HG03571 (cell line): Measurements from ENCODE around the gene PAK6.

ENCODE experiments used
- ATAC-seq: cut with Tn5 transposase; IDR thresholded peaks from one replicate; pipeline ENCODE4 v1.9.1; 2021; ENCODE audit not compliant: unreplicated experiment

Gene PAK6

DNA sequence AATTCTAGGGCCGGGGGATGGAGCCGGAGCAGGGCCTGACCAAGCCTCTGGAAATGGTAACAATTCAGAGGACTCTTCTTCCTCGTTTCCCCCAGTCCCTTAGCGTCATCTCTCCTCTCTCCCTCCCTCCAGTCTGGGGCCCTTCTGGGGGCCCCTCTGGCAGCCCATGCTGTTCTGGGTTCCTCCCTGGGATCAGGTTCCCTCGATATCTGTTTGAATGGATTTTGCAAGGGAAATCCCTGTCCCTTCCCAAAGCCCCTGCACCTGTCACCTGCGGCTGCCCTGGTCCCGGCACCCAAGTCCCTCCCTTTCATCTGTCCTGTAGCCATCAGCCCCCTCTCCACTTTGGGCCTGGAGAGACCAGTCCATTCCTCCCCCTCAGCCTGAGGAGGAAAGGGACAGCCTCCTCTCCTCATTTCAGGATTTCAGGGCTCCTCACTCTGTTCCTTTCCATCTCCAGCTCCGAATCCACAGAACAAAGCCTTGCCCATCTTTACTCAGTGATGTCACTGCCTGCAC lies 70.5 kb downstream of the PAK6 start:
- no peak for ATAC-seq

DNA sequence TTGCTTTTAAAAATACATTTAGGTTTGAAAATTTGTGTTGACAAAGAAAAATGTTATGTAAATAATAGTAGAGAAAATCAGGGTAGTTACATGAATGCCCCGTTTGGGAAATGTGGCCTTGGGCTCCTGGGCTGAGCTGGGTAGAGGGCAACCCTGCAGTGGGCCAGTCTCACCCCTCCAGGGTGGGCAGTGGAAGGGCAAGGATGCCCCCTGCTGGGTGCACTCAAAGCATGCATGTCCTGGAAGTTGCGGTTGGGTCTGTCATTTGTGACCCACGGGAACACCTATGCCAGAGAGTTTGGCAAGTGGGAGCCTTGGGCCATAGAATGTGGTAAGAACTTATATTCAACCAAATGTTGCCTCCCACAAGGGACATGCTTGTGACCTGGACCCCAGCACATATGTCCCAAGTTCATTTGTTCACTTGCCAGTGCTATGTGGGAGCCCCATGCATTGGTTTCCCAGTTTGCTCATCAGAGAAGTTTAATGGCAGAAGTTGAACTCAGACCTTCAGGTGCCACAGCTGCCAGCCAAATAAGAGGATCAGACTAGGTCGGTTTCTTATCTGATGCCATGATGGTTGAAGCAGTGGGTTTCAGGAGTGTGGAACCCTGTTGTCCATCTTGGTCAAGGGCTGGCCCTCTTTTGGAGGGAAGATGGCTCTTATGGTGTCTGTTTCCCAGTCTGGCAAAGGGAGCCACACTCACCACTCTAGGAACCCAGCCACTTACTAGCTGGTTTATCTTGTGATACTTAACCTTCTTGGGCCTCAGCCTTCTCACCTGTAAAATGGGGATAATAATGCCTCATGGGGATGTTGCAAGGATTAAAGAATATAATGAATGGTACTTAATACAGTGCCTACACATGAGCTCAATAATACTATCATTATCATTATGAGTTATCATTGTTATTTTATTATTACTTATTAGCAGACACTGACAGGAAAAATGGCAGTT lies 71.4 kb downstream of the PAK6 start:
- no peak for ATAC-seq

GRCh38 chr15:40310993-40311392 lies 72.1 kb downstream of the PAK6 start:
- ATAC-seq = no peak

- ATAC-seq = no peak
Observed at GRCh38 chr15:40312370-40313158, 73.7 kb downstream of the PAK6 start.

GRCh38 chr15:40313531-40314398 lies 74.9 kb downstream of the PAK6 start:
- ATAC-seq = no peak

DNA sequence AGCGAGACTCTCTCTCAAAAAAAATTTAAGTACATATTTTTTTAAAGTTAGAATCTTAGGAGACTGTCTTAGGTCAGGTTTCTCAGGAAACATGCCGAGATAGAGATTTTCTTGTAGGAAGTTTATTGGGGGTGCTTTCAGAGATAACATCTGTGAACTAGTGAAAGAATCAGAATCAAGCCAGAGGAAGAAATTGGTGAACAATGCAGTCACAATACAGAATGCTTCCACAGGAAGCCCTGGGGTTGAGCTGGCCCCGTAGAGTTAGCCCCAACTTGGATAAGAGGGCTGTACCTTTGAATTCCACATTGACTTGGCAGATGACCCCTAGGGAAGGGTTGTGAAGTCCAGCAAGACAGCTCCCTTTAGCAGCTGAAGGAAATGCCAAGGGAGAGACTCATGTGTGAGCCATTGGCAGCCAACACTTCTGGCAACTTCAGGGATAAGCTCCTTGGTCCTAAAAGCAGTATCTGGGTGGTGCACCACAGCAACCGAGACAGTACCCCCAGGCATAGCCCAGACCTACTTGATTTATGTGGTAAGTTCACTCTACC lies 75.9 kb downstream of the PAK6 start:
- ATAC-seq = no peak

DNA sequence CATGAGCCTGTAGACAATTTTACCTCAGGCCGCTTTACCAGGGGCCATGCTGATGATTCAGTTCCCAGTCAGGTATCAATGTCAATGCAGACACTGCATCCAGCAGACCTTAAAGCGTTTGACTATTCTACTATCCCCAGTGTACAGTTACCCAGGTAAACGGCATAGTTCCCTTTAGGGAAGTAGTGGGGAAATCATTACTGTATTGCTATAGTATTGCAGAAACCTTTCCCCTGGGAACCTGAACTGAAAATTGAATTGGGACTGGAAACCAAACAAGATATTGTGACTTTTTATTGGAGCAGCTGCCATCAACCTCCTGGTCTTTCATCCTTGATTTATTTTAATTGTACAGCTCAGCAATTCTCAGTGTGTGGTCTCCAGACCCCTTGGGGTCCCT lies 78.1 kb downstream of the PAK6 start:
- no peak for ATAC-seq

DNA sequence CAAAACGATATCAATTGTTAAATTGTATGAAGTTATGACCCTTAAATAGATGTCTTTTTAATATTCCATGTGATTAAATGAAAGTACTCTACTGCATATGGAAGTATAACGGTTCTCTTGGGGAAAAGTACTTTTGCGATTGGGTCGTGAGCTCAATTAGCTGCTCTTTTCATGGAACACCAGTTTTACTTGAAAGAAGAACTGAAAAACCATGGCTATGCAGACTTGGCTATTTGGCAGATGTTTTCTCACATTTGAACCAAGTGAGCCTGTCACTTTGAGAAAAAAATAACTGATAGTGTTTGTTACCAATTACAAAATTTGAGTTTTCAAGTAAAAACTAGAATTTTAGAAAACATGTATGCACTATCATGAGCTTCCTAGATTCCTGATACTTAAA lies 78.7 kb downstream of the PAK6 start:
- no peak for ATAC-seq

DNA sequence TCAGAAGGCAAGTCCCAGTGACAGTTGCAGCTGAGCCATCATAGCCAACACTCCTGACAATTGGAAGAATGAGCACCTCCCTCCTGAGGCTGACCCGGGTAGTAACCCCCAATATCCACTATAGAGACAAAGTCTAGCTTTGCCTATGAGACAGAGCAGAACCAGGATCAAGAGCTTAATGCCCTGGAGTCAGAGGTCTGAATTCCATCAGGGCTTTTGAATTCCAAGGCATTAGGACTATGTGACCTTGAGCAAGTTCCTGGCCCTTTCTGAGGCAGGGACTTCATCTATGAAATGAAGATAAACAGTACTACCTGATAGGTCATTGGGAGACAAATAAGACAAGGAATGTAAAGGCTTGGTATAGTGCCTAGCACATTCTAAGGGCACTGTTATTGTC lies 81.5 kb downstream of the PAK6 start:
- no peak for ATAC-seq

- no peak for ATAC-seq
Observed at GRCh38 chr15:40320931-40321371, 82.1 kb downstream of the PAK6 start.

DNA sequence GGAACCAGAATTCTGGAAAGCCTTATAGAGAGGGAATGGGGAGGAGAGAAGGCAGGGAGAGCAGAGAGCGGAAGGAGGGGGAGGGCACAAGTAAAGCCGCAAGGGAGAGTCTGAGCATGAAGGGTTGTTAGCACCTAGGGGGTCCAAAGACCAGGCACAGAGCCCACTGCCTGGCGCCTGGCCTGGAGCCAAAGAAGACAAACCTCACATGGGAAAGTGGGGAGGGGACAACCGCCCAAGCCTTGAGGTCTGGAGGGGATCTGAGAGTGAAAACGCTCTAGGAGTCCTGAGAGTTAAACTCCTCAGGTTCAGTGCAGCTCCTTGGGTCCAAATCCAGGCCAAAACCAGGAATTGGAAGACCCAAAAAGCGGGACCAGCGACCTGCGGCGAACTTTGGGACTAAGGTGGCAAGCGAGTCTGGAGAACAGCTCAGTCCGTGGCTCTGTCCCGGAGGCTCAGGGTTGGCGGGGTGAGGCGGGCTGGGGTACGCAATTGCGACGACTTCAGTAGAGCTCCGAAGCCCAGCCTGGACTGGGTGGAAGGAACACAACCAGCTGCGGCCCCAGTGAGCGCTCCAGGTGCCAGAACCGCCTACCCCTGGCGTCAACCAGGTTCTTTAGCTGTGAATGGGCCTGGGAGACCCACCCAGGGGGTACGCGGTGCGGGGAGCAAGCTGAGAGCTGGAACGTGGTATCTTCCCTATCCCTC lies 83.8 kb downstream of the PAK6 start:
- no peak for ATAC-seq

DNA sequence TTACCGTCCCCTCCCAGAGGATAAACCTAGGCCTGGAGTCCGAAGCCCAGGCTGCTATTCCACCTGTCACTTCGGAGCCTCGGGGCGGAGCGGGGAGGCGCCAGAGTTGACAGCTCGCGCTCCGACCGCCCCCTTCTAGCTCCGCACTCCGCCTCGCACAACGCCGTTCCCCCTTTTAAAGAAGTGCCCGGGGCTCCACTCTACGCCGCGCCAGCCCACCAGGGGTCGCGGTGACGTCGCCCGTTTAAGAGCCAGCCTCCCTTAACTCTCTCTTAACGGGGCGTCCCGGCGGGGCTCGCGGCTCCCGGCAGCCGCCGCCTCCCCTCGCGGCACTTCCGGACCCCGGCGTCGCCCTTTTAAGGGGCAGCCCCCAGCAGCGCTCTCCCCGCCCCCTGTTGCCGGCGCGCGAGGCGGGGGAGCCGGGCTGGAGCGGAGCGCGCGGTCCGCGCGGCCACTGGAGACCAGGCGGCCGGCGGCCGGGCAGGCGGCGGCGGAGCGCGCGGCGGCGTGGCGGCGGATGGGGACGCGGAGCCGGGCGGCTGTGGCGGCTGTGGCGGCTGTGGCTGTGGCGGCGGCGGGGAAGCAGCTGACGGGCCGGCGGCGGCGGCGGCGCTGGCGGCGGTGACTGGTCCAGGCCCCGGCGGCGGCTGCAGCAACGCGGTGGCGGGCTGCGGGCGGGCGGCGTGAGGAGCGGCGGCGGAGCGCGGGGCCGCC lies 84.5 kb downstream of the PAK6 start, which contains the start of gene INAFM2:
Gene INAFM2 (plus strand): TSS at position 454 of the 714 bp plus-strand sequence. CDS start 364 bp downstream, outside the sequence.
- ATAC-seq = peak; percentile 87

DNA sequence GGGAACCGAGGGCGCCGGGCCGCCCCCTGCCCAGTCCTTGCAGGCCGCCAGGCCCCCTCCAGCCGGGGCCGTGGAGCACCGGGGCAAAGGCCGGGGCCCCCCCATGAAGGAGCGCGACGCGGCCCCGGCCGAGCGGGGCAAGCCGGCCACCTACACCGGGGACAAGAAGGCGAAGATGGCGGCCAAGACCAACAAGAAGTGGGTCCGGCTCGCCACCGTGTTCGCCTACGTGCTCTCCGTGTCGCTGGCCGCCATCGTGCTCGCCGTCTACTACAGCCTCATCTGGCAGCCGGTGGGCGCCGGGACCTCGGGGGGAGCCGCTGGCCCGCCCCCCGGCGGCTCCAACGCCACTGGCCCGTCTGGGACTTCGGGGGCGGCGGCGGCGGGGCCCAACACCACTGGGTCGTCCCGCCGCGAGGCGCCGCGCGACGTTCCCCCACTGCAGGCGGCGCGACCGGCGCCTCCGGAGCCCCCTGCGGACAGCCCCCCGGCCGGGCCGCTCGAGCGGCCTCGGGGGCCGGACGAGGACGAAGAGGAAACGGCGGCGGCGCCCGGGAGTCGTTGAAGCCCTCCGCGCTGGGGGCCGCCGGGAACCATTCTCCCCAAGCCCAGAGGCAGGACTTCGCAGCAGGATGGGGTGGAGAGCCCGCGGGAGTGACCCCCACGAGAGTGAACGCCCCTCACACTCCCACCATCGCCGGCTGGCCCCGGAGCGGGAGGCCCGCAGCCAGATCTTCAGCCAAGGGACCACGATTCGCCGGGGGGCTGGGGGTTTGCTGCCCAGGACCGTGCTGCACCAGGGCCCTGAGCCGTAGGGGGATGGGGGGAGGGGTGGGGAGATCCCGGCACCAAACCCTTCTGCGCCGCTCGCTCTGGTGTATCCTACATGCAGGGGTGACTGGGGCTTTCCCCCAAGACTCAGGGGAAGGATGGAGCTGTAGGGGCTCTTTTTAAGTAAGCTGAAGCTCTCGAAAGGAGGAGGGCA lies 85.4 kb downstream of the PAK6 start:
- peak; percentile 9 for ATAC-seq

- no peak for ATAC-seq
Observed at GRCh38 chr15:40325188-40325587, 86.3 kb downstream of the PAK6 start.

GRCh38 chr15:40325700-40326099 lies 86.8 kb downstream of the PAK6 start:
- ATAC-seq = no peak
